Neural progenitor cell (in vitro differentiated cells): ENCODE measurements around the gene TPPP. TPM values are rescaled to one million over a fixed set of nuclear protein-coding genes. Genes with fewer than 3 reads are reported as not detected.
"Not testable (repeated sequence)": the region's sequence is repeated elsewhere in the genome, so short reads cannot be mapped to it uniquely, and the experiment has no call there.

ENCODE experiments used
- DNase-seq: peaks from one replicate; pipeline ENCODE4 v3.0.0-alpha.2; 2016; ENCODE audit warnings: low spot score
- H2AFZ ChIP-seq: fragments of 200-600 bp; sonication (generic); replicated peaks from 2 replicates; pipeline ENCODE4 v1.6.1; 2016; ENCODE audit warnings: antibody characterized with exemption
- H3F3A ChIP-seq: fragments of 200-600 bp; sonication (generic); 2 replicates; pipeline ENCODE4 v1.6.1; 2016; ENCODE audit warnings: antibody characterized with exemption, low read depth
- H3K27ac ChIP-seq: fragments of 200-600 bp; sonication (generic); 2 replicates; pipeline ENCODE4 v1.5.1; 2016; ENCODE audit warnings: mild to moderate bottlenecking
- H3K27me3 ChIP-seq: fragments of 200-600 bp; sonication (generic); 2 replicates; pipeline ENCODE4 v1.6.1; 2016; ENCODE audit warnings: mild to moderate bottlenecking, moderate library complexity
- H3K36me3 ChIP-seq: fragments of 200-600 bp; sonication (generic); 2 replicates; pipeline ENCODE4 v1.5.1; 2016
- H3K4me1 ChIP-seq: fragments of 200-600 bp; sonication (generic); 2 replicates; pipeline ENCODE4 v1.6.1; 2016; ENCODE audit warnings: mixed run types
- H3K4me2 ChIP-seq: fragments of 200-600 bp; sonication (generic); 2 replicates; pipeline ENCODE4 v1.6.1; 2016
- H3K4me3 ChIP-seq: fragments of 200-600 bp; sonication (generic); 2 replicates; pipeline ENCODE4 v1.5.1; 2016
- H3K79me2 ChIP-seq: fragments of 200-600 bp; sonication (generic); 2 replicates; pipeline ENCODE4 v1.6.1; 2016; ENCODE audit warnings: low read depth
- H3K9ac ChIP-seq: fragments of 200-600 bp; sonication (generic); 2 replicates; pipeline ENCODE4 v1.6.1; 2016
- H3K9me3 ChIP-seq: fragments of 200-600 bp; sonication (generic); 2 replicates; pipeline ENCODE4 v1.5.1; 2016; ENCODE audit warnings: low read depth
- H4K20me1 ChIP-seq: fragments of 200-600 bp; sonication (generic); 2 replicates; pipeline ENCODE4 v1.6.1; 2016; ENCODE audit warnings: low read depth
- H3K27ac Mint-ChIP-seq: 3 replicates; pipeline ENCODE4 v1.8.0; 2021; ENCODE audit warnings: mixed read lengths
- H3K27me3 Mint-ChIP-seq: 2 replicates; pipeline ENCODE4 v1.8.0; 2022; ENCODE audit warnings: low read depth, mild to moderate bottlenecking, inconsistent platforms, moderate library complexity, mixed read lengths; ENCODE audit not compliant: insufficient read depth
- H3K36me3 Mint-ChIP-seq: 3 replicates; pipeline ENCODE4 v1.8.0; 2021; ENCODE audit warnings: mixed read lengths
- H3K4me1 Mint-ChIP-seq: 3 replicates; pipeline ENCODE4 v1.8.0; 2021; ENCODE audit warnings: mixed read lengths
- H3K4me3 Mint-ChIP-seq: 3 replicates; pipeline ENCODE4 v1.8.0; 2021; ENCODE audit warnings: mild to moderate bottlenecking, moderate library complexity, mixed read lengths
- H3K9me3 Mint-ChIP-seq: 3 replicates; pipeline ENCODE4 v1.8.0; 2020; ENCODE audit warnings: mixed read lengths
- CTCF ChIP-seq: fragments of 200-600 bp; sonication (generic); IDR thresholded peaks from 2 replicates; pipeline ENCODE4 v1.5.1; 2017; ENCODE audit warnings: antibody characterized with exemption, mild to moderate bottlenecking
- EZH2 ChIP-seq: fragments of 200-600 bp; sonication (generic); IDR thresholded peaks from 2 replicates; pipeline ENCODE4 v1.6.1; 2017; ENCODE audit warnings: antibody characterized with exemption, mild to moderate bottlenecking, moderate library complexity
- EZH2phosphoT487 ChIP-seq: fragments of 200-600 bp; sonication (generic); IDR thresholded peaks from 2 replicates; pipeline ENCODE4 v1.6.1; 2017; ENCODE audit warnings: antibody characterized with exemption
- total RNA-seq: library from RNA; depleted of rRNA; stranded (reverse); fragments of >200 nt; gene quantifications from 2 replicates; pipeline ENCODE4 v1.2.3, GENCODE V29; 2015; ENCODE audit warnings: low replicate concordance

The TPPP gene
- total RNA-seq, 1 donor from 2014 or later = not detected

GRCh38 chr5:634191-634590 is 59.0 kb downstream of the TPPP start:
- H3K27ac Mint-ChIP-seq = no peak overlapping the region
- Histone ChIP-seq H4K20me1 (peaks cover 8% of the 10 kb centered on the region), H3K27ac (no peak overlapping the region)

GRCh38 chr5:633501-633955 is 59.6 kb downstream of the TPPP start:
- H3K27me3 ChIP-seq = no peaks in the 10 kb centered on the region
- peaks cover 7% of the 10 kb centered on the region for H3F3A ChIP-seq
- Mint-ChIP-seq H3K9me3 (no peaks in the 10 kb centered on the region), H3K4me3 (no peak overlapping the region), H3K27me3 (no peaks in the 10 kb centered on the region), H3K27ac (no peak overlapping the region), H3K4me1 (no peaks in the 10 kb centered on the region), H3K36me3 (peaks cover 27% of the 10 kb centered on the region)
- H3K79me2 ChIP-seq = no peaks in the 10 kb centered on the region
- DNase-seq = peak; percentile 22
- no peak overlapping the region for H2AFZ ChIP-seq
- no peaks in the 10 kb centered on the region for H3K4me1 ChIP-seq
- no peak overlapping the region for H3K4me2 ChIP-seq
- peaks cover 2% of the 10 kb centered on the region for H3K36me3 ChIP-seq
- peaks cover 8% of the 10 kb centered on the region for H4K20me1 ChIP-seq
- H3K27ac ChIP-seq = peak overlapping the region; percentile 29
- H3K9me3 ChIP-seq = no peaks in the 10 kb centered on the region
- TF ChIP-seq EZH2 = no peak
- no peak for TF ChIP-seq CTCF
- TF ChIP-seq EZH2phosphoT487 = no peak
- H3K4me3 ChIP-seq = no peak overlapping the region
- no peak overlapping the region for H3K9ac ChIP-seq

More at GRCh38 chr5:634191-634590, 59.0 kb downstream of the TPPP start:
- Histone ChIP-seq H3K4me2 (no peak overlapping the region), H3K9me3 (no peaks in the 10 kb centered on the region), H3K9ac (no peak overlapping the region), H3K36me3 (peaks cover 2% of the 10 kb centered on the region), H2AFZ (no peak overlapping the region), H3K4me3 (no peak overlapping the region), H3K27me3 (no peaks in the 10 kb centered on the region), H3F3A (peaks cover 7% of the 10 kb centered on the region), H3K79me2 (no peaks in the 10 kb centered on the region), H3K4me1 (no peaks in the 10 kb centered on the region)
- H3K36me3 Mint-ChIP-seq = peaks cover 25% of the 10 kb centered on the region
- no peak for TF ChIP-seq EZH2
- no peak for TF ChIP-seq CTCF
- no peak for TF ChIP-seq EZH2phosphoT487
- no peaks in the 10 kb centered on the region for H3K9me3 Mint-ChIP-seq
- H3K4me3 Mint-ChIP-seq = no peak overlapping the region
- H3K27me3 Mint-ChIP-seq = no peaks in the 10 kb centered on the region
- DNase-seq = no peak
- H3K4me1 Mint-ChIP-seq = no peaks in the 10 kb centered on the region

GRCh38 chr5:628351-629205 is 64.6 kb downstream of the TPPP start:
- not testable (repeated sequence) for H3F3A ChIP-seq, H3K27me3 Mint-ChIP-seq, H3K9me3 ChIP-seq, H3K4me1 Mint-ChIP-seq, H3K27ac ChIP-seq, H3K9ac ChIP-seq, H3K4me3 Mint-ChIP-seq, H3K9me3 Mint-ChIP-seq, H3K27ac Mint-ChIP-seq, H3K4me2 ChIP-seq, DNase-seq, H3K79me2 ChIP-seq, H3K4me3 ChIP-seq, H3K4me1 ChIP-seq, H3K27me3 ChIP-seq, H3K36me3 ChIP-seq, H2AFZ ChIP-seq, H4K20me1 ChIP-seq
- peaks cover 30% of the 10 kb centered on the region for H3K36me3 Mint-ChIP-seq

- H3K36me3 ChIP-seq = no peaks in the 10 kb centered on the region
- no peak for TF ChIP-seq EZH2phosphoT487
- no peak for TF ChIP-seq CTCF
- TF ChIP-seq EZH2 = no peak
- no peak overlapping the region for H3K27ac ChIP-seq
- Mint-ChIP-seq H3K4me1 (peaks cover 4% of the 10 kb centered on the region), H3K27me3 (peaks cover 2% of the 10 kb centered on the region), H3K9me3 (no peaks in the 10 kb centered on the region), H3K27ac (no peak overlapping the region), H3K4me3 (no peak overlapping the region), H3K36me3 (peaks cover 32% of the 10 kb centered on the region)
- DNase-seq = no peak
- no peak overlapping the region for H3K4me2 ChIP-seq
- no peak overlapping the region for H3K4me3 ChIP-seq
- H3F3A ChIP-seq = no peaks in the 10 kb centered on the region
- no peaks in the 10 kb centered on the region for H4K20me1 ChIP-seq
- H3K79me2 ChIP-seq = no peaks in the 10 kb centered on the region
- H3K27me3 ChIP-seq = no peaks in the 10 kb centered on the region
- no peaks in the 10 kb centered on the region for H3K9me3 ChIP-seq
- no peak overlapping the region for H2AFZ ChIP-seq
- no peaks in the 10 kb centered on the region for H3K4me1 ChIP-seq
- H3K9ac ChIP-seq = no peak overlapping the region
Observed at GRCh38 chr5:627840-628239, 65.3 kb downstream of the TPPP start.
